HG03342 (cell line): ENCODE data around the gene CALHM5.
A peak's percentile ranks its signal among the peaks of the same experiment; 100 is the strongest.
"Not testable (repeated sequence)": the region's sequence is repeated elsewhere in the genome, so short reads cannot be mapped to it uniquely, and the experiment has no call there.

Experiments used
- ATAC-seq: cut with Tn5 transposase; IDR thresholded peaks from one replicate; pipeline ENCODE4 v1.9.1; 2021; ENCODE audit warnings: mild to moderate bottlenecking, moderate library complexity; ENCODE audit not compliant: unreplicated experiment

The CALHM5 gene, protein sequence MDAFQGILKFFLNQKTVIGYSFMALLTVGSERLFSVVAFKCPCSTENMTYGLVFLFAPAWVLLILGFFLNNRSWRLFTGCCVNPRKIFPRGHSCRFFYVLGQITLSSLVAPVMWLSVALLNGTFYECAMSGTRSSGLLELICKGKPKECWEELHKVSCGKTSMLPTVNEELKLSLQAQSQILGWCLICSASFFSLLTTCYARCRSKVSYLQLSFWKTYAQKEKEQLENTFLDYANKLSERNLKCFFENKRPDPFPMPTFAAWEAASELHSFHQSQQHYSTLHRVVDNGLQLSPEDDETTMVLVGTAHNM

DNA sequence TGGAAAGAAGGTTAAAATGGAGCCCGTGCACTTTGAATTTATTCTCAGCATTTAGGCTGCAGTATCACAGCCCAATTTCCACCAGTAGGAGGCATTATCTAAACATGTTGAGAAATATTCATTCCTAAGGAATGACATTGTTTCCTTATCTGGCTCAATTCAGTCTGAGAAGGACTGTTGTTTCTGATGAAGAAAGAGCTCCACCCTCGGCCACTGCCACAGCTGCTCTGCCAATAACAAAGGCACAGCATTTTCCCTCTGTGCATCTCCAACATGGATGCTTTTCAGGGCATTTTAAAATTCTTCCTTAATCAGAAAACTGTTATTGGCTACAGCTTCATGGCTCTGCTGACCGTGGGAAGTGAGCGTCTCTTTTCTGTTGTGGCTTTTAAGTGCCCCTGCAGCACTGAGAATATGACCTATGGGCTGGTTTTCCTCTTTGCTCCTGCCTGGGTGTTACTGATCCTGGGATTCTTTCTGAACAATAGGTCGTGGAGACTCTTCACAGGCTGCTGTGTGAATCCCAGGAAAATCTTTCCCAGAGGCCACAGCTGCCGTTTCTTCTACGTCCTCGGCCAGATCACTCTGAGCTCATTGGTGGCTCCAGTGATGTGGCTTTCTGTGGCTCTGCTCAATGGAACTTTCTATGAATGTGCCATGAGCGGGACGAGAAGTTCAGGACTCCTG is at the start of gene CALHM5:
TSS of gene CALHM5 (plus strand) at position 216 of the 687 bp plus-strand sequence. CDS start at position 274, 58 bp downstream.
- ATAC-seq: no peak

DNA sequence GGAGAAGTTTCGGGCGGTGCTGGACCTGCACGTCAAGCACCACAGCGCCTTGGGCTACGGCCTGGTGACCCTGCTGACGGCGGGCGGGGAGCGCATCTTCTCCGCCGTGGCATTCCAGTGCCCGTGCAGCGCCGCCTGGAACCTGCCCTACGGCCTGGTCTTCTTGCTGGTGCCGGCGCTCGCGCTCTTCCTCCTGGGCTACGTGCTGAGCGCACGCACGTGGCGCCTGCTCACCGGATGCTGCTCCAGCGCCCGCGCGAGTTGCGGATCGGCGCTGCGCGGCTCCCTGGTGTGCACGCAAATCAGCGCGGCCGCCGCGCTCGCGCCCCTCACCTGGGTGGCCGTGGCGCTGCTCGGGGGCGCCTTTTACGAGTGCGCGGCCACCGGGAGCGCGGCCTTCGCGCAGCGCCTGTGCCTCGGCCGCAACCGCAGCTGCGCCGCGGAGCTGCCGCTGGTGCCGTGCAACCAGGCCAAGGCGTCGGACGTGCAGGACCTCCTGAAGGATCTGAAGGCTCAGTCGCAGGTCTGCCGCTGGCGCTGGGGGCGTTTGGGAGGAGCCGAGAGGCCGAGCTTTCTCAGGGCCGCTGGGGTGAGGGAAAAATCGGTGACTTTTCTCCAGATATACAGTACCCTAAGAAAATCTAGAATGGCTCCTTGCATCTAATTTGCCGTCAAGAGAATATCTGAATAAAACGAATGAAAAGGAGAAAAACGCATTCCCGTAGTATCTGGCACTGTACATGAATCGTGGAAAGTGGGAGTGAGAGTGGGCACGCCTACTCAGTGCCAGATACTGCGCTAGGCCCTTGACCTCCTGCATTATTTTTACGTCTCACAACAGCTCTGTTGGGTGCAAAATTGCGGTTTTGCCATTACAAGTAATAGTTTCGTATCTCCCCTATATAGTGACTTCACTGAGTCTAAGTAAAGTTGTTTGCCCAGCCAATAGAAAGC is 49.2 kb upstream of the CALHM5 start:
- ATAC-seq: peak; percentile 75

DNA sequence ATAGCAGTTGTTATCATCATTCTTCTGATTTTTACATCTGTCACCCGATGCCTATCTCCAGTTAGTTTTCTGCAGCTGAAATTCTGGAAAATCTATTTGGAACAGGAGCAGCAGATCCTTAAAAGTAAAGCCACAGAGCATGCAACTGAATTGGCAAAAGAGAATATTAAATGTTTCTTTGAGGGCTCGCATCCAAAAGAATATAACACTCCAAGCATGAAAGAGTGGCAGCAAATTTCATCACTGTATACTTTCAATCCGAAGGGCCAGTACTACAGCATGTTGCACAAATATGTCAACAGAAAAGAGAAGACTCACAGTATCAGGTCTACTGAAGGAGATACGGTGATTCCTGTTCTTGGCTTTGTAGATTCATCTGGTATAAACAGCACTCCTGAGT is 48.1 kb upstream of the CALHM5 start:
- no peak for ATAC-seq

GRCh38 chr6:116465246-116465645 is 46.2 kb upstream of the CALHM5 start:
- no peak for ATAC-seq

- no peak for ATAC-seq
Measured at GRCh38 chr6:116467096-116467495, 44.3 kb upstream of the CALHM5 start.

DNA sequence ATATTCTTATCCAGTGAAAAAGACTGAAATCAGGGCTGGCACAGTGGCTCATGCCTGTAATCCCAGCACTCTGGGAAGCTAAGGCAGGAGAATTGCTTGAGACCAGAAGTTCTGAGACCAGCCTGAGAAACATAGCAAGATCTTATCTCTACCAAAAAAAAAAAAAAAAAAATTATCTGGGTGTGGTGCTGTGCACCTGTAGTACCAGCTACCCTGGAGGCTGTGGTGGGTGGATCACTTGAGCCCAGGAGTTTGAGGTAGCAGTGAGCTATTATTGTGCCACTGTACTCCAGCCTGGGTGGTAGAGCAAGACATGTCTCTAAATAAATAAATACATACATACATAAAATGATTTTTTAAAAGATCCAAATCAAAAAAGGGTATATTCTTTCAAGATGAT is 43.9 kb upstream of the CALHM5 start:
- ATAC-seq: no peak

DNA sequence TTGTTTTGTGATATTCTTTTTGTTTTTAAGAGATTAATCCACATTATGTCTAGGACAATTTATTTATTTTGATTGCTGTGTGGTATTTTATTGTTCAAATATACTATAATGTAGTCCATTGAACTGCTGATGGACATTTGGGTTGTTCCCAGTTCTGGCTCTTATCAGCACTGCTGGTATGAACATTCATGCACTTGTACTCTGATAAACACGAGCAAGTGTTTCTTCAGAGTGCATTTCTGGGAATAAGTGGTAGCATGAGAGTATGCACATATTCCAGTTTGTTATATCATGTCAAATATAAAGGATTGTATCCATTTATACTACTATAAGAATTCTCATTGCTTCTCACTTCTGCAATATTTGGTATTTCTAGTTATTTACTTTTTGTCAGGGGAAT is 43.1 kb upstream of the CALHM5 start:
- no peak for ATAC-seq

GRCh38 chr6:116471531-116471930 is 39.9 kb upstream of the CALHM5 start:
- ATAC-seq: no peak

- no peak for ATAC-seq
Measured at GRCh38 chr6:116472706-116473105, 38.7 kb upstream of the CALHM5 start.

DNA sequence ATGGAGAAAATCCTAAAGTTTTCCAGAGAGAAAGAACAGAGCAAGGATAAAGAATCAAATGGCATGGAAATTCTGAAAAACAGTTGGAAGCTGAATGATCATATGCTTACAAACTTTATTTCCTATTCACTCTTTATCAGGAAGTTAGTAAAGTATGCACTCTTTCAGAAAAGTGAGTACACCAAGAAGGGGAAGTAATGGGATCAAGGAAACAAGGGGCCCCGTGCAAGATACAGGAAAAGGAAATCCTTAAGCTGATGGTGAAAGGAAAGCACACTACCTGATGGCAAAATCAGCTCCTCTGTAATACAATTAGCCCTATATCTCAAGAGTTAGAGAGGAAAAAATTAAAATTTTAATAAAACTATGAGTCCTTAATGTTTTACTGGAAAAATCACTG is 36.3 kb upstream of the CALHM5 start:
- ATAC-seq: no peak

- peak; percentile 100 for ATAC-seq
Measured at GRCh38 chr6:116476002-116476678, 35.3 kb upstream of the CALHM5 start.

GRCh38 chr6:116482780-116483179 is 28.7 kb upstream of the CALHM5 start:
- no peak for ATAC-seq

DNA sequence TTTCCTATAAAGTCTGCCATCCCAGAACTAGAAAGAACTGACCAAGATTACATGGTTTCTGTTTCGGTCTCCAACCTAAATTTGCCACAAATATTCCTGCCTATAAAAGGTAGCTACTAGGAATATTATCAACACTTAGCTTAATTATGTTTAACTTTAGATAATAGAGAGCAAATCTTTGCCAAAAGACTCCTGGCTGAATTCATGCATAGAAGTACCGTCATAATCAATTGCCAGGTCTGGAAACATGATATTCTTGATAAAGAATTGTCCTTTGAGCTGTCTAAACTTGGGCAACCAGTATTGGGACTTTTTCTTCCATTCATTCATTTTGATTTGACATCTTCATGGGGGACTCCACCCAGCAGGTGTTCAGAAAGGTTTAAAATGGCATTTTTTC is 27.8 kb upstream of the CALHM5 start:
- no peak for ATAC-seq

DNA sequence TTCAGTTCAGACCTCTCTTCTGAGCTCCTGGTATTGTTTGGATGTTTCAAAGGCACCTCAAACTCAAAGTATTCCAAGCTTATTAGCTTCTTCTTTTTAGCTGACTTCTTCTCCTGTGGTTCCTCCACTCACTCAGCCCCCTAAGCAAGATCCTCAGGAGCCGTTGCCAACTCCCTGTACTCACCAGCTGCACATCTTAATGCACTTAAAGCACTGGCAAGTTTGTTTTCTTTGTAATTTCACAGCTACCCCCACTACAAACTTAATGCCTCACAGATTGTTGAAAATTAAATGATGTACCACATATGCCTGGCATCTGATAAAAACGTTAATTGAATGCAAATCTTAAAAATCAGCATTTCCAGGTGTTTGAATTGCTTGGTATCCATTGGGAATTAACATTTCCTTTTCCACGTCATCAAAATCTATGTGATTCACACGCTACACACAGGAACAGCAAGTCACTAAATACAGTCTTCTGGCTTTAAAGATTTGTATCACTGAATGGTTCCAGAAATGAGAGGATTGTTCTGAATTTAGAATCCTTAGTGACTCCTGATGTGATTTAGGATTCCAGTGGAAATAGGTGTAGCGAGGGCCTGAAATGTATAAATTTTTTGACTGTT is 25.8 kb upstream of the CALHM5 start:
- no peak for ATAC-seq

DNA sequence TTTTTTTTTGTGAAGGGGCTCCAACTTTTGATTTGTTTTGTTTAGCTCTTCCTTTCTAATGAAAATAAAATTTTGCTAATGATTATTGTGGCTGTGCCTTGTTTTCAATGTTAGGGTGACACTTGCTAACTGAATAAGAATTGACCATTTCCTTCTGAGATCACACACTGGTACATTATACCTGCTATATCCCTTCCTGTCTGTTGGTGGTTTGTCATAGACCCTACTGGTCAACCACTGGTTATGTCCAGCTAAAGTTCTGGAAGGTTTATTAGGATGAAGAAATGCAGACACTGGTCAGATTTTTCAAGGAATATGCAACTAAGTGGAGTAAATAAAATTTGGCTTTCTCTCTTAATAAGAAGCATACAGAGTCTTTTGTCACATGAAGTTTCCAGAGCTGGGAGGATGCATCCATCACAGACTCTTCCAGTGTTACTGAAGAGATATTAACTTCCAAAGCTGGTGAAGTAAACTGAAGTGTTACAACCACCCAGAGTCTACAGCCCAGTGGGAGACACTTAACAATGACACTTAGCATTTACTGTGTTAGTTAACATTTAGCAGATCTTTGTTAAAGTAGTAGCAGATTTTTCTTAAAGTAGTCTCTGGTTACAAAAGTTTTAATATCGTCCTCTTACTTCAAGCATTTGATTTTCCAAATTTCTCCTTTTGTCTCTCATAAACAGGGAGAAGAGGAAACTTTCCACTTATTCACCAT is 19.7 kb upstream of the CALHM5 start:
- no peak for ATAC-seq

DNA sequence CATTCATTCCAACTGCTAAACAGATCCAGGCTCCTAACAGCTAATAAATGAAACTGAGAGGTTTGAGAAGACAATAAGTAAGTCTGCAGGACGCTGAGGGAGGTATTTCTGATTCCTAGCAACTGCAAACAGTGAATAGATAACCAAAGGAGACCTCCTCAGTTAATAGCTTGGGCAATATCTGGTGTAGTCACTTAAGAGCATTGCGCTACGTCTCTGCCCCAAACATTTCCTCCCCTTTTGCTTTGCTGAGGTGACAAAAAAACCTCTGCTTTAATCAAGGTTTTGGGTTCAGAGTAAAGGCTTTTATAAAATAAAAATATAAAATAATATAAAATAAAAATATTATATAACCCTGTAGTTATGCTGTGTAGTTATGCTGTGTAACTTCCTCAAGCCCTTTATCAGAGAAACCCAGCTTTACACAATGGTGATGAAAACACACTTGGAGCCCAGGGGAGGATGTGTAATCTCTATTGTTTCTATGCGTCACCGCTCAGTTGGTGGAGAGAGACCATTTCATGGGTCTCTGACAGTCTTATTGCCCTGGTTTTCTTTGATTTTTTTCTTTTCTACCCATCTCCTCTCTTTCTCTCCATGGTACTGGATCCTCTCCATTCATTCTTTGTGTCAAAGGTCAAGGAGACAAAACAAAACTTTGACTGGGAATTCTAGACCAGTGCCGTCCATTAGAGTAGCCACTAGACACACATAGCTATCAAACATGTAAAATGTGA is 18.9 kb upstream of the CALHM5 start:
- no peak for ATAC-seq

DNA sequence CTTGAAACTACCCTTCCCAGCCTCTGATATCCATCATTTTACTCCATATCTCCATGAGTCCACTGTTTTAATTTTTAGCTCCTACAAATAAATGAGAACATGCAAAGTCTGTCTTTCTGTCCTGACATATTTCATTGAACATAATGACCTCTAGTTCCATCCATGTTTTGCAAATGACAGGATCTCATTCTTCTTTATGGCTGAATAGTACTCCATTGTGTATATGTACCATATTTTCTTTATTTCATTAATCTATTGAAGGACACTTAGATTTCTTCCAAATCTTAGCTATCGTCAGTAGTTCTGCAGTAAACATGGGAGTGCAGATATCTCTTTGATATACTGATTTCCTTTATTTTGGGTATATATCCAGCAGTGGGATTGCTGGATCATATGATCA is 16.3 kb upstream of the CALHM5 start:
- ATAC-seq: not testable (repeated sequence)

DNA sequence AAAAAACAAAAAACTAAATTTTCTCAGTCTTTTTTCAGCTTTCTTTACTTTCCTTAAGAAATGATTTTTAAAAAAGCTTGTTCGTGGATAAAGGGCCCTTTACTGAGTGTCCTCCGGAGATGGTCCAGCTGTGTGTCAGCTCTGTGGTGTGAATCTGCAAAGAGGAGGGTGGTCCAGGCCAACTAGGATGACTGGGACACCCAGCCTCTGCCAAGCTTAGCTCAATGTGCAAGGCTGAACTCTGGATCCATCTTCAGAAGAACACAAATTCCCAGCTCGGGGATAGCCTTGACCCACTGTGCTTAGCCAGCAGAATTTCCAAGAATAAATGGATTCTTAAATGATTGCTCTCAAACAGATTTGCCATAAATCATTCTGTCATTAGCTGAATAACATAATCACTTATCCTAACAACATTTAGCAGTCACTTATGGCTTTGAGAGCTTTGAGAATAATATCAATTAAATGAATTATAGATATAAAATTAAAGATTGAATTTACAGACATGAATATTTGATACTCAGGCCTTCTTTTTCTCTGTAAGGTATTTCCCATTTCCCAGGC is 14.2 kb upstream of the CALHM5 start:
- no peak for ATAC-seq

- no peak for ATAC-seq
Measured at GRCh38 chr6:116500969-116501433, 10.4 kb upstream of the CALHM5 start.
